ENCODE data around the gene TIGD3.
"Not testable (repeated sequence)": the region's sequence is repeated elsewhere in the genome, so short reads cannot be mapped to it uniquely, and the experiment has no call there.

The TIGD3 gene

DNA sequence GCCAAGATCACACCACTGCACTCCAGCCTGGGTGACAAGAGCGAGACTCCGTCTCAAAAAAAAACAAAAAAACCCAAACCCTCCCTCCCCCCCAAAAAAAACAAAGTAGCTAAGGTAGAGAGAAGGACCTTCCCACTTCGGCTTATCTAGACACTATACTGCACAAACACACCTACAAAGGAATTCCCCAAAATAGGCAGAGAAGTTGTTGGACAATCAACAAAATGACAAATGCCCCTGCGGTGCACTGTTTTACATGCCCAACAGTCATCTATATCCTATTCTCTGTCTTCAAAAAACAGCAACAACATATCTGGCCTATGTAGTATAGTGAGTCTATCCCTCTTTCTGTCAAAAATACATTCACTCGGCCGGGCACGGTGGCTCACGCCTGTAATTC, 27.5 kb upstream of the TIGD3 start:
- DNase-seq, result no peak

DNA sequence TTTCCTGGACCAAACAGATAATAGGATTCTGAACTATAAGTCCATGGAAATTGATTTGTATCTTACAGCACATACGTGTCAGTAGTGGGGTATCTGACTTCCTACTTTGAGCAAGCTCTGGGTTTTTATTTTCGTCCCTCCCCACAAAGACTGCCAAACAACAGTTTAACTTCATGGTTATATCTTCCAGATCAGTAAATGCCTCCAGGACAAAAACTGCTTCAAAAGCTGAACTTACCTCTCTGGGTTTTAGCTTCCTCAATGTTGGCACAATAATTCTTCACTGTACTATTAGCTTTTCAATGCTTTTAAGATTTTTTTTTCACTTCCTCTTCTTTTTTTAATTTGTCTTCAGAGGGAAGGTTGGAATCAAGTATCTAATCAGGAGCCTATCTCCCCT, 25.1 kb upstream of the TIGD3 start:
- no peak for DNase-seq

DNA sequence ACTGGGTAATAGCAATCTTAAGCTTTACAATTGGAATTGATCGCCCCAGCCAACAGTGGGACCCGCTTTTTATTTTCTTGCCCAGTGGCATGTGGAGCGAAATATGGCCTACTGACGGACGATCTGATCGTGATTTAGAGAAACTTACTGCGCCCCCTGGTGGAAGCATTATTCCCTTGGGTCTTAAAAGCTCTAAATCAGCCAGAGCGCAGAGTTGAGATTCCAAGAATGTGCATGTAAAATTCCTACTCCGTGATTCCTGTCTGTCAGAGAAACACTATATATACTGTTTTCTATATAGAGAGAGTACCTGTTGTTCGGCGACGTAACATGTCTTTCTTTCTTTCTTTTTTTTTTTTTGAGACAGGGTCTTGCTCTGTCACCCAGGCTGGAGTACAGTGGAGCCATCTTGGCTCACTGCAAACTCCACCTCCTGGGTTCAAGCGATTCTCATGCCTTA, 24.6 kb upstream of the TIGD3 start:
- DNase-seq, result peak; percentile 96

DNA sequence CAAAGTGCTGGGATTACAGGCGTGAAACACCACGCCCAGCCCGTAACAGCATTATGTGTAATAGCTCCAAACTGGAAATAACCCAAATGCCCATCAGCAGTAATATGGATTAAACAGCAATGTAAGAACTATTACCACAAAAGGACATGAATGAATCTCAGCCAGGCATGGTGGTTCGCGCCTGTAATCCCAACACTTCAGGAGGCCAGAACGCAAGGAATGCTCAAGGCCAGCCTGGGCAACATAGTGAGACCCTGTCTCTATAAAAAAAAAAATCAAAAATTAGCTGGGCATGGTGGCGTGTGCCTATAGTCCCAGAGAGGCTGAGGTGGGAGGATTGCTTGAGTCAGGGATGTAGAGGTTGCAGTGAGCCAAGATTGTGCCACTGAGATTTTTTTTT, 24.0 kb upstream of the TIGD3 start:
- DNase-seq, result no peak

DNA sequence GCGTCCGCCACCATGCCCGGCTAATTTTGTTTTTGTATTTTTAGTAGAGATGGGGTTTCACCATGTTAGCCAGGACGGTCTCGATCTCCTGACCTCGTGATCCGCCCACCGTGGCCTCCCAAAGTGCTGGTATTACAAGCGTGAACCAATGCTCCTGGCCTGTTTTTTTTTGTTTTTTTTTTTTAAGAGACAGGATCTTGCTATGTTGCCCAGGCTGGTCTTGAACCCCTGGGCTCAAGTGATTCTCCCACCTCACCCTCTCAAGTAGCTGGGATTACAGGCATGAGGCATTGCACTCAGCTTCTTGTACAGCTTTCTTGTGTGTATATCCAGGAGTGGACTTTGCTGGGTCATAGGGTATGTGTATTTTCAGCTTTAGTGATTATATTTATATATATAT, 22.0 kb upstream of the TIGD3 start:
- not testable (repeated sequence) for DNase-seq

DNA sequence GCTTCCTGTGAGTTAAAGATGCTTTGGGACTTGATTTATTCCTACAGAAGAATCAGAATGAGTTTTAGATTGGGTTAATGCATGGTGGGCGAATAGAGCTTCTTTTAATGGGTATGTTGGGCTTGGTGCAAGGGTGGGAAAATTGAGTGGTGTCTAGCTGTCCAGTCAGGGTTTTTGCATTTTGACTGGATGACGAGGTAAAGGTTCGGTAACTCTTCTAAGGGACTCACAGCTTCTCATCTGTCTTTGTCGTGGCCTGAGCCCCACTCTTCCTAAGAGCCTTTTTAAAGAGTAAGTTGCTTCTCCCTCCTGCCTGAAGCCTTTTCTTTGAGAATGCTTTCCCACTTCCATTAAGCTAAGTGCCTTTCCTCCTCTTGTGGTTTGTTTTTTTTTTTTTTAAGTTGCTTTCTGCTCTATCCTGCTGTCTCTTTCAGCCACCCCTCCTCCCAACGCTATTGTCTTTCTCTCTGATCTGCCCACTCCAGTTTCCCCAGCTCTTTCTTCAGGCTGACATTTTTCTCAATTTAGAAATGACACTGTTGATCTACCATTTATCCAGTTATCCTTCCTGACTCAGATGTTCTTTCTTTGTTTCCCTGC, 19.8 kb upstream of the TIGD3 start:
- DNase-seq, result no peak

DNA sequence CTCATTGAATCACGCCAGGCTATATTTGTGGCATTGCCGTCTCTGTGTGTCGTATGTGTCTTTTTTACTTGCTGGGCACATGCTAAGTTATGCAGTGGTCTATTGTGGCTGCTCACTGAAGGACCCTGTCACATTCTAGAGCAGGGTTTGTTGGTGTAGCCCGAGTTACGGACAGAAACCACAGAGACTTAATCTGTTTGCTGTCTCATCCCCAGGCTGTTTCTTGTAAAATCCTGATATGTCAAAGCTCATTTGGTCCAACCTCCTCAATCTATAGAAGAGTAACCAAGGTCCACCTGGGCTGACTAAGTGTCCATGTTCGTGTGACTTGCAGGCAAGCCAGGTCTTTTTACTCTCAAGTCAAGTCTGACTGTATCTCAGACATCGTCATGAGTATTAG, 15.9 kb upstream of the TIGD3 start:
- no peak for DNase-seq

DNA sequence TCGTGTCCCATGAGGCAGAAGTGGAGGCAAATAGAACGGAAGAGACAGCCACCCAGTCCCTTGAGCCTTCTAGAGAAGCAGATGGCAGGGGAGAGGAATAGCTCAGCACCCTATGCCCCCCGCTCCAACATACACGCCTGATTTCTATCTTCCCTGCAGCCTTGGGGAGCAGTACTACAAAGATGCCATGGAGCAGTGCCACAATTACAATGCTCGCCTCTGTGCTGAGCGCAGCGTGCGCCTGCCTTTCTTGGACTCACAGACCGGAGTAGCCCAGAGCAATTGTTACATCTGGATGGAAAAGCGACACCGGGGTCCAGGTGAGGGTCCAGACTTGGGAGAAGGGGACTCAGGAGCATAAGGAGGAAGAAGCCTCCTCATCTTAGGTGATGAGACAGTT, 14.3 kb upstream of the TIGD3 start:
- no peak for DNase-seq

DNA sequence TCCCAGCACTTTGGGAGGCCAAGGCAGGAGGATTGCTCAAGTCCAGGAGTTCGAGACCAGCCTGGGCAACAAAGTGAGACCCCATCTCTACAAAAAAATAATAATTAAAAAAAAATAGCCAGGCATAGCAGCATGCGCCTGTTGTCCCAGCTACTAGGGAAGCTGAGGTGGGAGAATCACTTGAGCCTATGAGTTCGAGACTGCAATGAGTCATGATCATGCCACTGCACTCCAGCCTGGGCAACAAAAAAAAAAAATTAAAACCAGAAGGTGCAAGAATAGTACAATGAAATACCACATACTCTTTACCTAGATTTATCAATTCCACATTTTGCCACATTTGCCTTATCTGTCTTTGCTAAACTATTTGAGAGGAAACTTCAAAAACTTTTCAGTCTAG, 12.7 kb upstream of the TIGD3 start:
- DNase-seq, result no peak

DNA sequence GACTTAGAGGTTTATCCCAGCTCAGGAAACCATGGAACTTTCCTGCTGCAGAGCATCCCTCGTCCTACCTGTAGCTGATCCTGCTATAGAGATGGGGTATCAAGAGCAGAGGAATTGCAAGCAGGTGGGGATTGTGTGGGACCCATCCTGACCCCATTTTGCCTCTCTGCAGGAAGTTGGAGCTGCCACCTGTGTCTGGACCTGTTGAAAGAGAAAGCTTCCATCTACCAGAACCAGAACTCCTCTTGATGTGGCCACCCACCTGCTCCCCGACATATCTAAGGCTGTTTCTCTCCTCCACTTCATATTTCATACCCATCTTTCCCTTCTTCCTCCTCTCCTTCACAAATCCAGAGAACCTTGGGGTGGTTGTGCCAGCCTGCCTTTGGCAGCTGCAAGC, 3.0 kb upstream of the TIGD3 start:
- DNase-seq, result no peak

DNA sequence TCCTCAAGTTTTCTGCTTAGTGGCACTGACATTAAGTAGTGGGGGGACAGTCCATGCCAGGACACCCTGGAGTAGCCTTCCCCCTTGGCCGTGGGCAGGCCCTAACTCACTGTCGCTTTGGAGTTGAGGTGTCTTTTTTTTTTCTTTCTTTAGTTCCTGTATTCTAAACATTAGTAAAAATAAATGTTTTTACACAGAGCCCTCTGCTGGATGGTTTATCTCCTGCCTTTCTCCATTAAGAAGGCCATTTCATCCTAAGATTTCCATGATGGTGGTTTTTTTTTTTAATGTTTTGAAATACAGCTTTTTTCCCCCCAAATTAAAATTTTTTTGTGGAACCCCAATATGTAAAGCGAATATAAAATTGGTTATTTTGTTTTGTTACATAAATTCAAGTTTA, 1.8 kb upstream of the TIGD3 start:
- peak; percentile 48 for DNase-seq

DNA sequence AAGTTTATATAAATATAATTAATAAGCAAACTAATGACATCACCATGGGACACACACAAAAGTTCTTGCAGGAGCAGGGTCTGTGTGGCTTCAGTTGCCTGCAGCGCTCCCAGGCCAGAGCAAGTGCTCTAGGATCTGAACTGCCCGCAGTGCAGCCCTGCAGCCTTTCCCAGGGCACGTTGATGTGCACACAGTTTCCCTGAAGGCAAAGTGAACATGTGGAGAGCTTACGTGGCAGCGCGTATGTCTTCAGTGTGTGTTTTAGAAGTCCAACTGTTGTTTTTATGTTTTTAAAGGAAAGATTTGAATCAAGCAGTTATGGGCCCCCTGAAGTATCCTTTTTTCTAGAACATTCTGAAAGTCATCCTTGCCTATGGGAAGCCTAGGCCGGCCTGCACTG, 1.2 kb upstream of the TIGD3 start:
- no peak for DNase-seq

DNA sequence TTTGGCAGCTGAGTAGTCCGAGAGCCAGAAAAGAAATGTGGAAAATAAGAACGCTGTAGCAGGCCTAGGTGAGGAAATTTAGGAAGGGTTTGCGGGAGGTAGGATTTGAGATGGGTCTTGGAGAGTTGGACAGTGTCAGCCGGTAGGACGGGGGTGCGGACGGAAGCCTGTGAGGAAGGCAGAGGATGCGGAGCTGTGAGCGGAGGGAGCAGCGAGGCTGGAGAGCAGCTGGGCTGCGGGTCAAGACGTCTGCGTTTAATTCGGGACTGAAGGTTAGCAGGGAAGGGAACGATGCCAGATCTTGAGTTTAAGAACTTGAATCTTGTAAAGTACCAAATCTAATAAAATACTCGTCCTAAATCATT, 669 bp upstream of the TIGD3 start:
- DNase-seq, result peak; percentile 74

DNA sequence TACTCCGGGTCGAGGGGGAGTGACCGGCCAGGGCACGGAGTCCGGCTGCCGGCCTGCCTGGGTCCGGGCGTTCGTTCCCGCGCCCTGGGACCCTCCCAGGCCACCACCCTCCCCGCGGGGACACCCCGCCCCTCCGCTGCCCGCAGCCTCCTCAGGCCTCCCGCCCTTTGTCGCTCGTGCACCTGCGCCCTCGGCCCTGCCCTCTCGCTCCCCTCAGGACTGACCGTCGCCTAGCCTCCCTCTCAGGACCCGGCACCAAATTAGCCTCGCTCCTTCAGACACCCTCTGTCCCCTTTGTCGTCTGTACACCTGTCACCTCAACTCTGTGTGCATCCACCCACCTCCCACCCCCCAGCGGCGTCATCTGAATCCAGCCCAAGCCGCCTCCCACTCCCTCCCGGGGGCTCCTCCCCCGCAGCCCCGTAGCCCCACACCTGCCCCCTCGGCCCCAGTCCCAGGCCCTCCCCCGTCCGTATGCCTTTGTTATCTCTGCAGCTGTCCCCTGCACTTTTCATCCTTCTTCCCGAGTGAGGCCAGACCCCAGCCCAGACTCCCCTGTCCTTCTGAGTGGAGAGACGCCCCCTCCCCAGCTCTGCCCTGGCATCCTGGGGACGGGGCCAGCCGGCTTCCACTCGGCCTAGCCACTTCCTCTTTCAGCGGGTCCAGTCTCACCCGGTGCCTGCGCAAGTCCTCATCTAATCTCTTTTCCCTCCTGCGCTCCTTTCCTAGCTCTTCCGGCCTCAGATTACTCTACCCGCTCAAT, 643 bp downstream of the TIGD3 start:
- DNase-seq, result peak; percentile 80

DNA sequence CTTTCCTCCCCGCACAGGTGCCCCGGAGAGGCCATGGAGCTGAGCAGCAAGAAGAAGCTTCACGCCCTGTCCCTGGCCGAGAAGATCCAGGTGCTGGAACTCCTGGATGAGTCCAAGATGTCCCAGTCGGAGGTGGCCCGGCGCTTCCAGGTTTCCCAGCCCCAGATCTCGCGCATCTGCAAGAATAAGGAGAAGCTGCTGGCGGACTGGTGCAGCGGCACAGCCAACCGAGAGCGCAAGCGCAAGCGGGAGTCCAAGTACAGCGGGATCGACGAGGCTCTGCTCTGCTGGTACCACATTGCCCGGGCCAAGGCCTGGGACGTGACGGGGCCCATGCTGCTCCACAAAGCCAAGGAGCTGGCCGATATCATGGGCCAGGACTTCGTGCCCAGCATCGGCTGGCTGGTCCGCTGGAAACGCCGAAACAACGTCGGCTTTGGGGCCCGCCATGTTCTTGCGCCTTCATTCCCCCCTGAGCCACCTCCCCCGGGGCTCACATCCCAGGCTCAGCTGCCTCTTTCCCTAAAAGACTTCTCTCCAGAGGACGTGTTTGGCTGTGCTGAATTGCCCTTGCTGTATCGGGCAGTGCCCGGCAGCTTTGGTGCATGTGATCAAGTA, 1.3 kb downstream of the TIGD3 start:
- DNase-seq, result no peak

DNA sequence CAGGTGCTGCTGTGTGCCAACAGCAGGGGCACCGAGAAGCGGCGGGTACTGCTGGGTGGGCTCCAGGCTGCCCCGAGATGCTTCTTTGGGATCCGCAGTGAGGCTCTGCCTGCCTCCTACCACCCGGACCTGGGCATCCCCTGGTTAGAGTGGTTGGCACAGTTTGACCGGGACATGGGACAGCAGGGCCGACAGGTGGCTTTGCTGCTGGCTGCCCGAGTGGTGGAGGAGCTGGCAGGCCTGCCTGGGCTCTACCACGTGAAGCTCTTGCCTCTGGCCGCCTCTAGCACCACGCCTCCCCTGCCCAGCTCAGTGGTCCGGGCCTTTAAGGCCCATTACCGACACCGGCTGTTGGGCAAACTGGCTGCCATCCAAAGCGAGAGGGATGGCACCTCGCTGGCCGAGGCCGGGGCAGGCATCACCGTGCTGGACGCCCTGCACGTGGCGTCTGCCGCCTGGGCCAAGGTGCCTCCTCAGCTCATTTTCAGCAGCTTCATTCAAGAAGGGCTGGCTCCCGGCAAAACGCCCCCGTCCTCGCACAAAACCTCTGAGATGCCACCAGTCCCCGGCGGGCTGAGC, 1.9 kb downstream of the TIGD3 start:
- DNase-seq, result no peak

DNA sequence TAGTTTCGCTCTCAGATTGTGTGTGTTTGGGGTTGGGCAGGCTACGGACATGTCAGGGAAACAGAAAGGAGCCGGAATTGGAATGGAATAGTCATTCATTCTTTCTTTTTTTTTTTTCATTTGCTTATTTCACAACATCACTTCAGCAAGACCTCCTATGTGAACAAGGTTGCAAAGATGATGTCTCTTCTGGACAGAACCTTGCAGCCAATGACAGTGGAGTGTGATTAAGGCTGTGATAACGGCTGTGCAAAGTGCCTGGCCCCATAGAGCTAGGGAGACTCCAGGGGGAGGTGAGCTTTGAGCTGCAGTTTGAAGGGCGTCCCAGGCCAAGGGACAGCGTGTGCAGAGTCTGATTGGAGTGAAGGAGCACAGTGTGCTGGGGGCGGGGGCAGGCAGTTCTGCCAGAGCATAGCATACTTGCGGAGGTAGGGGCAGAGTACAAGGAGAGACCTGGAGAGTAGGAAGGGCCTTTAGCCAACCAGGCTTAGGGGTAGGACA, 3.4 kb downstream of the TIGD3 start:
- no peak for DNase-seq

DNA sequence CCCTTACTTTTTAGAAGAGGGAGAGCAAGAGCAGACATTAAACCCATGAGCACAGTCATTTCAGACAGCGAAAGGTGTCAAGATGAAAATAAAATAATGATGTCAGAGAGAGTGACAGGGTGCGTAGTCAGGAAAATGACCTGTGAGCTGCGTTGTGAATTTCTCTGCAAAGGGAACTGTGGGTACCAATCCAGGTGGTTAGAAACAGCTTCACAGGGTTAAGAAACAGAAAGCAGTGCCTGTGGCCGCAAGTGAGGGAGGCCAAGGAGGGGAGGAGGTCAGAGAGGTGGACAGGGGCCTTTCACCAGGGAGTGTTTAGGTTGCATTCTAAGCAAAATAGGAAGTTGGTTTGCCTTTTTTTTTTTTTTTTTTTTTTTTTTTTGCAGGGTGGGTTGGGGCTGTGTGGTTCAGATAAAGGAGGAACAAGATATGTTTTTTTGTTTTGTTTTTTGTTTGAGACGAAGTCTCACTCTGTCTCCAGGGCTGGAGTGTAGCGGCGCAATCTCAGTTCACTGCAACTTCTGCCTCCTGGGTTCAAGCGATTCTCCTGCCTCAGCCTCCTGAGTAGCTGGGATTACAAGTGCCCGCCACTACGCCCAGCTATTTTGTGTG, 7.9 kb downstream of the TIGD3 start:
- DNase-seq, result no peak

DNA sequence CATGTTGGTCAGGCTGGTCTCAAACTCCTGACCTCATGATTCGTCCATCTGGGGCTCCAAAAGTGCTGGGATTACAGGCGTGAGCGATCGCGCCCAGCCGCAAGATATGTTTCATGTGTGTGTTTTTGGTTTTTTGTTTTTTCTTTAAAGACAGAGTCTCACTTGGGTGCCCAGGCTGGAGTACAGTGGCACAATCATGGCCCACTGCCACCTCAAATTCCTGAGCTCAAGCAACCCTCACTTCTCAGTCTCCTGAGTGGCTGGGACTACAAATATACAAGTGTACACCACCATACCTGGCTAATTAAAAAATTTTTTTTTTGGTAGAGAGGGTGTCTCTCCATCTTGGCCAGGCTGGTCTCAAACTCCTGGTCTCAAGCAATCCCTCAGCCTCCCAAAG, 8.4 kb downstream of the TIGD3 start:
- DNase-seq, result no peak

DNA sequence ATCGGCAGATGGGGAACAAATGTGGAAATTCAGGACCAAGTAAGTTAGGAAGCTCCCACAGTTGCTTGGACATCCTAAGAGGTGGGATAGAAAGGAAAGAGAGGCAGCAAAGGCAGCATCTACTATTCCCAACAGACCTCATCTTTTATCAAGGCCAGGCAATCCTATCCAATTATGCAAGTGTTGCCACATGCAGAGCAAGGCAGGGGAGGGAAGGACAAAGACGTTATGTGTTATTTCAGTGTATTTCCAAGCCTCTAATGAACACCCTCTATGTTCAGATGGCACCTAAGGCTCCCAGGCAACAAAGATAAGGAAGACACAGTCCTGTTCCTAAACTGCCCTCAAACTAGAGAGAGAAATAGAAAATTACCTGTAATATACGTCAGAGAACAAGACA, 9.2 kb downstream of the TIGD3 start:
- no peak for DNase-seq

DNA sequence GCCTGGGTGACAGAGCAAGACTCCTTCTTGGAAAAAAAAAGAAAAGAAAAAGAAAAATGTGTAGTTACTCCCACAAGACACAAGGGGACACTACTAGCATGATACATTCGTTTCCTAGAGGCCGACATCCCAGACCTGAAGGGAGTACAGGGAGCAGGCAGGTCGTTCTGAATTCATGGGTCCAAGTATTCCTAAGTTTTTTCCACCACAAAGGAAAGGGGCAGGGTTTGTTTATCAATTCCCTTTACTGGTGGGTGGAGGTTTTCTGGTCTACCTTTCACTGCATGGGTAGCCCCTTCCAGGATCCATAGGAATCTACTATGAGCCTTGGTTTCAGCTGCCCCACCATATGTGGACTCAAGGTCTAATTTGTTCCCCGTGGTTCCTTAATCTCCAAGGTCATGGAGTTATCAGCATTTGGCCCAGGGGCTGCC, 11.8 kb downstream of the TIGD3 start:
- peak; percentile 92 for DNase-seq

DNA sequence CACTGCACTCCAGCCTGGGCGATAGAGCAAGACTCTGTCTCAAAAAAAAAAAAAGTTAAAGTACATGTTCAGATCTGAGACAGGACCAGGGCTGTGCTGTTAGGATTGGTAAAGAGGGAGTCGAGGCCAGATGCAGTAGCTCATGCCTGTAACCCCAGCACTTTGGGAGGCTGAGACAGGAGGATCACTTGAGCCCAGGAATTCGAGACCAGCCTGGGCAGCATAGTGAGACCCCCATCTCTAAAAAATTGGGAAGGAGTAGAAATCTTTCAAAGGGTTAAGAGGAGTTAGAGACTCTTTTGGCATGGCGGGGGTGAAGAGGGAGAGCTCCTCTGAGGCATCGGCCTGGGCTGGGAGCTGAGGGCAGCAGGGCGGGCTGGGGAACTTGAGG, 16.1 kb downstream of the TIGD3 start:
- no peak for DNase-seq

DNA sequence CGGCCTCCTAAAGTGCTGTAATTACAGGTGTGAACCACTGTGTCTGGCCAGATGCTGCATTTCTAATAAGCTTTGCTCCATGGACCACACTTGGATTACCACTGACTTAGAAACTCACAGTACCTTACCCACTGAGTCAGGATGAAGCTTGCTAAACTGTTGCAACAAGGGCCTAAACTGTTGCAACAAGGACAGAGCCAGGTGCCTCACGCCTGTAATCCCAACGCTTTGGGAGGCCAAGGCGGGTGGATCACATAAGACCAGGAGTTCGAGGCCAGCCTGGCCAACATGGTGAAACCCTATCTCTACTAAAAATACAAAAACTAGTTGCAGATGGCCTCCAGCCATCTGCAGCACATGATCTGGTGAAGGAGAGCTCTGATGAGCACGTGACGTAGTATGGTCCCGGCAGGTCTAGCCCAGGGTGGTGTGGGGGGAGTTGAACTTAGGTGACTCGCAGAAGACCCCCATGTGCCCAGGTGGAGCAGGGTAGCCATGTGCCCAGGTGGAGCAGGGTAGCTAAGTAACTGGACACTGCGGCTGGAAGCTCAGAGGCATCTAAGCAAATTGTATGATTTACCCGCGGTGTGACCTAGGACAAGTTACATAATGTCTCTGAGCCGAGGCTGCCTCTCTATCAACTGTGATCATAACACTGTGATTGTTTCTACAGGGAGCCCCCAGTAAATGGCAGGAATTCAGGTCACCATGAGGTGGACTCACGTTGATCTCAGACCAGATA, 19.5 kb downstream of the TIGD3 start:
- DNase-seq, result no peak
